Kidney (tissue), 14 donors: ENCODE results near the gene ZG16B. TPM values are rescaled to one million over a fixed set of nuclear protein-coding genes. Genes with fewer than 3 reads are reported as not detected.

Experiments
- DNase-seq, 5 donors: peaks; one replicate each; pipeline ENCODE4 v3.0.0-alpha.2; 2013 to 2020
- FAIRE-seq: peaks from 2 replicates; lab custom pipeline; 2012; peaks lifted over from hg19 to GRCh38; lab: Jason Lieb, UNC
- H3K27ac ChIP-seq, 2 donors: one replicate each; pipeline ENCODE4 v1.7.0; 2013; ENCODE audit warnings: low read depth in 2 of 2, low read length in 2 of 2, inconsistent platforms in 1 of 2
- H3K27me3 ChIP-seq: one replicate; pipeline ENCODE4 v1.7.1; 2013; ENCODE audit warnings: low read length, inconsistent platforms; ENCODE audit not compliant: control insufficient read depth, insufficient read depth
- H3K36me3 ChIP-seq, 3 donors: one replicate each; pipeline versions ENCODE4 v1.7.0 to v1.7.1; 2013; ENCODE audit warnings: low read length in 3 of 3, control low read depth in 1 of 3, inconsistent platforms in 1 of 3; ENCODE audit not compliant: insufficient read depth in 3 of 3, control insufficient read depth in 2 of 3
- H3K4me1 ChIP-seq, 3 donors: one replicate each; pipeline versions ENCODE4 v1.7.0 to v1.7.1; 2013; ENCODE audit warnings: low read length in 3 of 3, inconsistent platforms in 1 of 3, low read depth in 1 of 3; ENCODE audit not compliant: control insufficient read depth in 2 of 3, insufficient read depth in 2 of 3
- H3K4me3 ChIP-seq, 3 donors: one replicate each; pipeline versions ENCODE4 v1.7.0 to v1.8.1; 2013; ENCODE audit warnings: low read length in 3 of 3, control low read depth in 1 of 3, inconsistent platforms in 1 of 3
- H3K9ac ChIP-seq, 3 donors: one replicate each; pipeline versions ENCODE4 v1.7.0 to v1.7.1; 2013; ENCODE audit warnings: low read length in 3 of 3, control low read depth in 1 of 3, inconsistent platforms in 1 of 3
- H3K9me3 ChIP-seq, 3 donors: one replicate each; pipeline versions ENCODE4 v1.7.0 to v1.7.1; 2013; ENCODE audit warnings: low read length in 3 of 3, control low read depth in 1 of 3, inconsistent platforms in 1 of 3; ENCODE audit not compliant: control insufficient read depth in 2 of 3, insufficient read depth in 1 of 3
- CTCF ChIP-seq: IDR thresholded peaks from 3 replicates; pipeline ENCODE4 v1.5.1; 2012; ENCODE audit warnings: mild to moderate bottlenecking, moderate library complexity, borderline replicate concordance; ENCODE audit not compliant: insufficient read depth; ENCODE audit errors: extremely low read depth
- intact Hi-C: fragments of 100-400 bp; cut with DNase I; formaldehyde crosslinking; loops from one replicate; pipeline ENCODE4 v1.11.1; 2022
- polyA plus RNA-seq: library from polyadenylated mRNA; stranded (reverse); fragments of 350-450 nt; fragmentation: Illumina TruSeq; extraction: RNeasy Lipid Tissue Mini Kit (QIAGEN cat#74804); gene quantifications from one replicate; pipeline ENCODE4 v1.2.3, GENCODE V29; 2014; ENCODE audit warnings: low read depth, low replicate concordance; ENCODE audit not compliant: insufficient read depth
- total RNA-seq: library from RNA; stranded (reverse); fragmentation: NEBNext Ultra II Directional; extraction: Animal tissue kit (Norgen Biotek cat#: 25700); gene quantifications from one replicate; pipeline ENCODE4 v1.2.1, GENCODE V29; 2021
- donor health status: control.
- donor health status: control.
- donor health status: control.
- donor health status: control.
- donor health status: control.
- donor health status: DM: yes; HTN: yes; CAD: no.
- donor health status: Normal renal cell carcinoma (clear cell type).

ZG16B gene
- total and polyA plus RNA-seq, 2 donors from 2014 or later = 0.69 to 0.98 TPM

- FAIRE-seq = no peak
- intact Hi-C loops = no loop called here
- no peaks in the 10 kb centered on the region for H3K27me3 ChIP-seq
Measured at GRCh38 chr16:2867987-2868789, 38.1 kb downstream of the ZG16B start.

GRCh38 chr16:2871926-2872325 is 41.8 kb downstream of the ZG16B start:
- Histone ChIP-seq H3K4me3 (no peak overlapping the region), H3K27me3 (no peaks in the 10 kb centered on the region), H3K9ac (no peak overlapping the region), H3K27ac (no peak overlapping the region), H3K9me3 (no peaks in the 10 kb centered on the region), H3K4me1 (peaks cover 0 to 3% (median 0%) of the 10 kb centered on the region in 3 donors), H3K36me3 (no peaks in the 10 kb centered on the region)
- intact Hi-C loops = no loop called here
- DNase-seq (no peak), FAIRE-seq (no peak)
- no peak for TF ChIP-seq CTCF

More at GRCh38 chr16:2867987-2868789, 38.1 kb downstream of the ZG16B start:
- peak; percentile 95 to 97 (median 96) for DNase-seq
- TF ChIP-seq CTCF = peak; percentile 91
- Histone ChIP-seq H3K36me3 (no peaks in the 10 kb centered on the region), H3K4me1 (peaks cover 0 to 3% (median 0%) of the 10 kb centered on the region in 3 donors), H3K9me3 (no peaks in the 10 kb centered on the region), H3K4me3 (peak overlapping the region; percentile 70 to 89 (median 78)), H3K27ac (peak overlapping the region; percentile 83 to 91), H3K9ac (peak overlapping the region; percentile 33 to 53 (median 49))

- H3K27me3 ChIP-seq = no peaks in the 10 kb centered on the region
Measured at GRCh38 chr16:2874032-2874911, 44.2 kb downstream of the ZG16B start.

More at GRCh38 chr16:2874032-2874911, 44.2 kb downstream of the ZG16B start:
- FAIRE-seq (no peak), DNase-seq (peak in 4 of 5 donors; percentile 27 to 66 (median 56))
- peak overlapping the region in 1 of 3 donors; percentile 34 for H3K9ac ChIP-seq
- no peaks in the 10 kb centered on the region for H3K36me3 ChIP-seq
- no peak overlapping the region for H3K27ac ChIP-seq
- no peaks in the 10 kb centered on the region for H3K9me3 ChIP-seq
- intact Hi-C loops = no loop called here
- no peak for TF ChIP-seq CTCF
- H3K4me1 ChIP-seq = no peaks in the 10 kb centered on the region
- no peak overlapping the region for H3K4me3 ChIP-seq
